Liver (tissue), 9 donors: Measurements from ENCODE around the gene HOXC10. TPM values are rescaled to one million over a fixed set of nuclear protein-coding genes. Genes with fewer than 3 reads are reported as not detected.

ENCODE experiments used
- DNase-seq: peaks from one replicate; pipeline ENCODE4 v3.0.0-alpha.2; 2017; ENCODE audit warnings: low spot score
- H3K27ac ChIP-seq, 2 donors: one replicate each; pipeline ENCODE4 v1.7.0; 2013; ENCODE audit warnings: inconsistent platforms in 2 of 2, low read length in 2 of 2, control low read depth in 1 of 2, low read depth in 1 of 2, mild to moderate bottlenecking in 1 of 2
- H3K27me3 ChIP-seq, 4 donors: one replicate each; pipeline versions ENCODE4 v1.6.1 to v1.7.0; 2013; ENCODE audit warnings: low read length in 3 of 4, inconsistent platforms in 1 of 4, mild to moderate bottlenecking in 1 of 4, moderate library complexity in 1 of 4; ENCODE audit not compliant: control insufficient read depth in 4 of 4, insufficient read depth in 4 of 4
- H3K36me3 ChIP-seq, 4 donors: one replicate each; pipeline versions ENCODE4 v1.6.1 to v1.7.0; 2013; ENCODE audit warnings: low read length in 3 of 4, mild to moderate bottlenecking in 3 of 4, low read depth in 1 of 4, moderate library complexity in 1 of 4; ENCODE audit not compliant: control insufficient read depth in 4 of 4, insufficient read depth in 3 of 4
- H3K4me1 ChIP-seq, 4 donors: one replicate each; pipeline versions ENCODE4 v1.6.1 to v1.7.0; 2013; ENCODE audit warnings: low read length in 3 of 4, mild to moderate bottlenecking in 3 of 4, moderate library complexity in 1 of 4; ENCODE audit not compliant: control insufficient read depth in 4 of 4, insufficient read depth in 4 of 4
- H3K4me3 ChIP-seq, 3 donors: one replicate each; pipeline versions ENCODE4 v1.6.1 to v1.7.0; 2013; ENCODE audit warnings: low read length in 3 of 3, control low read depth in 1 of 3, low read depth in 1 of 3, mild to moderate bottlenecking in 1 of 3
- H3K9ac ChIP-seq, 2 donors: one replicate each; pipeline ENCODE4 v1.7.0; 2013; ENCODE audit warnings: low read length in 2 of 2, mild to moderate bottlenecking in 2 of 2, moderate library complexity in 2 of 2, control low read depth in 1 of 2, low read depth in 1 of 2
- H3K9me3 ChIP-seq, 4 donors: one replicate each; pipeline versions ENCODE4 v1.6.1 to v1.7.0; 2013; ENCODE audit warnings: low read length in 3 of 4; ENCODE audit not compliant: control insufficient read depth in 4 of 4
- EGR1 ChIP-seq, 2 donors: IDR thresholded peaks; 2 replicates each; pipeline ENCODE4 v1.6.1; 2016 to 2018; ENCODE audit warnings: antibody characterized with exemption in 2 of 2, low read depth in 2 of 2
- FOXA1 ChIP-seq: IDR thresholded peaks from 2 replicates; pipeline ENCODE4 v1.6.1; 2016; ENCODE audit warnings: antibody characterized with exemption
- FOXA2 ChIP-seq: IDR thresholded peaks from 2 replicates; pipeline ENCODE4 v1.6.1; 2016; ENCODE audit warnings: antibody characterized with exemption
- HNF4A ChIP-seq, 2 donors: conservative IDR thresholded peaks; 2 replicates each; pipeline ENCODE4 v1.6.1; 2016; ENCODE audit warnings: antibody characterized with exemption in 2 of 2, mild to moderate bottlenecking in 2 of 2
- HNF4G ChIP-seq: IDR thresholded peaks from 2 replicates; pipeline ENCODE4 v1.6.1; 2016; ENCODE audit warnings: antibody characterized with exemption
- JUND ChIP-seq, 2 donors: IDR thresholded peaks; 2 replicates each; pipeline ENCODE4 v1.6.1; 2016; ENCODE audit warnings: antibody characterized with exemption in 2 of 2
- NR2F2 ChIP-seq: IDR thresholded peaks from 2 replicates; pipeline ENCODE4 v1.6.1; 2016; ENCODE audit warnings: antibody characterized with exemption
- RAD21 ChIP-seq, 2 donors: IDR thresholded peaks; 2 replicates each; pipeline ENCODE4 v1.6.1; 2016; ENCODE audit warnings: antibody characterized with exemption in 2 of 2, mild to moderate bottlenecking in 2 of 2
- RXRA ChIP-seq, 2 donors: IDR thresholded peaks; 2 replicates each; pipeline ENCODE4 v1.6.1; 2017 to 2018; ENCODE audit warnings: antibody characterized with exemption in 2 of 2, mild to moderate bottlenecking in 1 of 2
- SP1 ChIP-seq: IDR thresholded peaks from 2 replicates; pipeline ENCODE4 v1.6.1; 2018; ENCODE audit warnings: antibody characterized with exemption, mild to moderate bottlenecking
- TAF1 ChIP-seq: conservative IDR thresholded peaks from 2 replicates; pipeline ENCODE4 v1.6.1; 2016; ENCODE audit warnings: antibody characterized with exemption, mild to moderate bottlenecking
- YY1 ChIP-seq: IDR thresholded peaks from 2 replicates; pipeline ENCODE4 v1.6.1; 2016; ENCODE audit warnings: antibody characterized with exemption, mild to moderate bottlenecking
- WGBS: extraction: QIAGEN DNeasy Blood & Tissue Kit; methylation state at CpG from one replicate; pipeline ENCODE4 v1.1.7; 2013; 5-methylcytosine and 5-hydroxymethylcytosine counted together
- polyA plus RNA-seq, 2 donors: library from polyadenylated mRNA; stranded (reverse) in 1 of 2; unstranded in 1 of 2; fragments of 200-250 nt in 1 of 2; fragments of >200 nt in 1 of 2; fragmentation: Nextera tagmentation in 1 of 2; extraction: Ambion mirVana in 1 of 2; gene quantifications; one replicate each; pipeline versions ENCODE4 v1.2.1 to v1.2.3, GENCODE V29; 2013 to 2015
- total RNA-seq, 2 donors: library from RNA; depleted of rRNA; stranded (reverse); fragments of >200 nt; gene quantifications; one replicate each; pipeline ENCODE4 v1.2.3, GENCODE V29; 2014
- TF ChIP-seq, protein P1 (sequence below): IDR thresholded peaks from 2 replicates; pipeline ENCODE4 v1.6.1; 2016; ENCODE audit warnings: antibody characterized with exemption
- TF ChIP-seq, protein P2 (sequence below): IDR thresholded peaks from 2 replicates; pipeline ENCODE4 v1.6.1; 2016; ENCODE audit warnings: antibody characterized with exemption
- TF ChIP-seq, protein P3 (sequence below): IDR thresholded peaks from 2 replicates; pipeline ENCODE4 v1.6.1; 2016; ENCODE audit warnings: antibody characterized with exemption, mild to moderate bottlenecking
- TF ChIP-seq, protein P4 (sequence below): fragments of 150-350 bp; IDR thresholded peaks from 2 replicates; pipeline ENCODE4 v1.5.1; 2017; ENCODE audit warnings: improper control_type of control experiment, low read depth, low read length; ENCODE audit not compliant: missing input control
- donor health status: healthy.
- donor health status: healthy.
- donor health status: healthy.
- donor health status: healthy.
- donor health status: healthy.

HOXC10 gene
- total and polyA plus RNA-seq, 4 donors, result not detected

DNA sequence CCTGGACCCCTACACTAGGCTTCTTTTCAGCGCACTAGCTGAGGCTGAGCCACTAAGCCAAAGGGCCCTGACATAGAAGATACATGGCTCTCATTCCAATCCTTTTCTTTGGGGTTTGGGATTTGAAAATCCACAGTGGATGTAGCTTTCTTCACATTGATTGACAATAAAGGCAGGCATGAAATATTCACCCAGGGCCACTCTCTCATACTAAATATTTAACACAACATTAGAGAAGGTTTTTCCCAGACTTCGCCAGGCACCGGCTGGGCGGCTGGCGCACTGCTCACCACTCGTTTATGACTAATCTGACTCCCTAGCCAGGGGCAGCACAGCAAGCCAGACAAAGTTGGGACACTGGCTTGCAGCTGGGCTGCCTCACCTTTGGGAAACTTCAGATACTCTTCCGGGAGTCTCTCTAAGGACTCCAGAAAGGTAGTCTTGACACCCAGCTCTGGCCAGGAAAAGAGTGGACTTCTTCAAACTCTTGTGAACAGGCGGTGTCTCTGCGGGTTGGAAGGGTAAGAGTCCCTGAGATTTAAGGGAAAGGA is 12.7 kb upstream of the HOXC10 start:
- Histone ChIP-seq H3K4me1 (peaks cover 0 to 10% (median 4%) of the 10 kb centered on the region in 4 donors), H3K36me3 (no peaks in the 10 kb centered on the region), H3K27me3 (peaks cover 5 to 58% (median 35%) of the 10 kb centered on the region in 4 donors), H3K9me3 (no peaks in the 10 kb centered on the region), H3K4me3 (no peak overlapping the region), H3K9ac (no peak overlapping the region), H3K27ac (no peak overlapping the region)
- DNase-seq, result no peak
- 26% methylated on average over 9 of the region's 9 CpGs for WGBS
- TF ChIP-seq FOXA1 (no peak), JUND (IDR thresholded peaks at IDR 0.05) (no peak), SP1 (no peak), HNF4G (no peak)

DNA sequence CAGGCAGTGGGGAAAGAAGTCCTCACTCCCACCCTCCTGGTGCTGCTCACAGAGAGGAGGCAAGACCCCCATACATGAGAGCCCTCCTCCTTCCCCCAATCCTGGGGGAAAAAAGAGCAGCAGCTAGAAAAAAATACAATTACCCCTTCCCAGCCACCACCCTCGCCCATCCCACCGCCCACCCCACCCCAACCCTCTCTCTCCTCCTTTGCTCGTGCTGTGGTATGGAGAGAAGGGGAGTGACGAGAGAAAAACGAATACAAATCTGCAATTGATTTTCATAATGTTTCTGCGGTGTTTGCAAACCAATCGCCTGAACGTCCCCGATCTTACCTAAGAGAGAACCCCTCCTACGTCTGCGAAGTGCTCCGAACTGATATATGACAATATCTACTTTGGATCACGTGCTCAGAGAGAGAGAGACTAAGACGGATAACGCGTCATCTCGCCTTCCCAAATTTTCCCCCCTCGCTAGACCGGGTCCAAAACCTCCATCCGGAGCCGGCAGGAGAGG is 12.2 kb upstream of the HOXC10 start, which contains the start of gene HOXC11:
Gene HOXC11, plus strand, starts transcription at position 405 of the 514 bp plus-strand sequence. CDS start 116 bp downstream, outside the sequence.
- TF ChIP-seq NR2F2, result no peak
- TF ChIP-seq YY1, result no peak
- TF ChIP-seq RXRA (IDR thresholded peaks at IDR 0.05), result no peak
- TF ChIP-seq, protein P1, sequence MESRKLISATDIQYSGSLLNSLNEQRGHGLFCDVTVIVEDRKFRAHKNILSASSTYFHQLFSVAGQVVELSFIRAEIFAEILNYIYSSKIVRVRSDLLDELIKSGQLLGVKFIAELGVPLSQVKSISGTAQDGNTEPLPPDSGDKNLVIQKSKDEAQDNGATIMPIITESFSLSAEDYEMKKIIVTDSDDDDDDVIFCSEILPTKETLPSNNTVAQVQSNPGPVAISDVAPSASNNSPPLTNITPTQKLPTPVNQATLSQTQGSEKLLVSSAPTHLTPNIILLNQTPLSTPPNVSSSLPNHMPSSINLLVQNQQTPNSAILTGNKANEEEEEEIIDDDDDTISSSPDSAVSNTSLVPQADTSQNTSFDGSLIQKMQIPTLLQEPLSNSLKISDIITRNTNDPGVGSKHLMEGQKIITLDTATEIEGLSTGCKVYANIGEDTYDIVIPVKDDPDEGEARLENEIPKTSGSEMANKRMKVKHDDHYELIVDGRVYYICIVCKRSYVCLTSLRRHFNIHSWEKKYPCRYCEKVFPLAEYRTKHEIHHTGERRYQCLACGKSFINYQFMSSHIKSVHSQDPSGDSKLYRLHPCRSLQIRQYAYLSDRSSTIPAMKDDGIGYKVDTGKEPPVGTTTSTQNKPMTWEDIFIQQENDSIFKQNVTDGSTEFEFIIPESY, result no peak
- TF ChIP-seq, protein P2, sequence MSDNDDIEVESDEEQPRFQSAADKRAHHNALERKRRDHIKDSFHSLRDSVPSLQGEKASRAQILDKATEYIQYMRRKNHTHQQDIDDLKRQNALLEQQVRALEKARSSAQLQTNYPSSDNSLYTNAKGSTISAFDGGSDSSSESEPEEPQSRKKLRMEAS, result no peak
- no peak for TF ChIP-seq TAF1
- TF ChIP-seq RAD21 (IDR thresholded peaks at IDR 0.05), result no peak
- no peak for TF ChIP-seq HNF4G
- no peak for TF ChIP-seq HNF4A (conservative IDR thresholded peaks at IDR 0.05)
- no peak for TF ChIP-seq SP1
- no peak for TF ChIP-seq EGR1 (IDR thresholded peaks at IDR 0.05; ENCODE audit: low read depth in 2 of 2)
- Histone ChIP-seq H3K9me3 (no peaks in the 10 kb centered on the region), H3K9ac (no peak within 1 kb of the TSS), H3K36me3 (no peaks in the 10 kb centered on the region), H3K4me1 (peaks cover 0 to 10% (median 4%) of the 10 kb centered on the region in 4 donors), H3K4me3 (no peak within 1 kb of the TSS), H3K27ac (no peak within 1 kb of the TSS), H3K27me3 (peaks cover 5 to 52% (median 32%) of the 10 kb centered on the region in 4 donors)
- 11% methylated on average over 21 of the region's 21 CpGs for WGBS
- DNase-seq, result no peak

DNA sequence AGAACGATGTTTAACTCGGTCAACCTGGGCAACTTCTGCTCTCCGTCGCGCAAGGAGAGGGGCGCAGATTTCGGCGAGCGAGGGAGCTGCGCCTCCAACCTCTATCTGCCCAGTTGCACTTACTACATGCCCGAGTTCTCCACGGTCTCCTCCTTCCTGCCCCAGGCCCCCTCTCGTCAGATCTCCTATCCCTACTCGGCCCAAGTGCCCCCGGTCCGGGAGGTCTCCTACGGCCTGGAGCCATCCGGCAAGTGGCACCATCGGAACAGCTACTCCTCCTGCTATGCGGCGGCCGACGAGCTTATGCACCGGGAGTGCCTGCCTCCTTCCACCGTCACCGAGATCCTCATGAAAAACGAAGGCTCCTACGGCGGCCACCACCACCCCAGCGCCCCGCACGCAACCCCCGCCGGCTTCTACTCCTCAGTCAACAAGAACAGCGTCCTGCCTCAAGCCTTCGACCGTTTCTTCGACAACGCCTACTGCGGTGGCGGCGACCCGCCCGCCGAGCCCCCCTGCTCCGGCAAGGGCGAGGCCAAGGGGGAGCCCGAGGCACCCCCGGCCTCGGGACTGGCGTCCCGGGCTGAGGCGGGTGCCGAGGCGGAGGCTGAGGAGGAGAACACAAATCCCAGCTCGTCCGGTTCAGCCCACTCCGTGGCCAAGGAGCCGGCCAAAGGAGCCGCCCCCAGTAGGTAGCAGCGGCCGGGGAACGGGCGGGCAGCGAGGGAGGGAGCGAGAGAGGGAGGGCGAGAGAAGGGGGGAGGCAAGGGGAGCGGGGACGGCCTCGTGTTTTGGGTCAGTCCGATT is 11.5 kb upstream of the HOXC10 start:
- H3K9ac ChIP-seq, result no peak overlapping the region
- no peaks in the 10 kb centered on the region for H3K9me3 ChIP-seq
- no peaks in the 10 kb centered on the region for H3K36me3 ChIP-seq
- H3K27ac ChIP-seq, result no peak overlapping the region
- H3K27me3 ChIP-seq, result peaks cover 5 to 48% (median 30%) of the 10 kb centered on the region in 4 donors
- 7% methylated on average over 71 of the region's 71 CpGs for WGBS
- H3K4me3 ChIP-seq, result no peak overlapping the region
- DNase-seq, result no peak
- peaks cover 0 to 10% (median 4%) of the 10 kb centered on the region in 4 donors for H3K4me1 ChIP-seq
- no peak for TF ChIP-seq TAF1
- TF ChIP-seq RAD21 (IDR thresholded peaks at IDR 0.05), result no peak
- TF ChIP-seq YY1, result no peak
- TF ChIP-seq, protein P1, result no peak
- TF ChIP-seq FOXA1, result no peak
- no peak for TF ChIP-seq NR2F2
- TF ChIP-seq, protein P3, sequence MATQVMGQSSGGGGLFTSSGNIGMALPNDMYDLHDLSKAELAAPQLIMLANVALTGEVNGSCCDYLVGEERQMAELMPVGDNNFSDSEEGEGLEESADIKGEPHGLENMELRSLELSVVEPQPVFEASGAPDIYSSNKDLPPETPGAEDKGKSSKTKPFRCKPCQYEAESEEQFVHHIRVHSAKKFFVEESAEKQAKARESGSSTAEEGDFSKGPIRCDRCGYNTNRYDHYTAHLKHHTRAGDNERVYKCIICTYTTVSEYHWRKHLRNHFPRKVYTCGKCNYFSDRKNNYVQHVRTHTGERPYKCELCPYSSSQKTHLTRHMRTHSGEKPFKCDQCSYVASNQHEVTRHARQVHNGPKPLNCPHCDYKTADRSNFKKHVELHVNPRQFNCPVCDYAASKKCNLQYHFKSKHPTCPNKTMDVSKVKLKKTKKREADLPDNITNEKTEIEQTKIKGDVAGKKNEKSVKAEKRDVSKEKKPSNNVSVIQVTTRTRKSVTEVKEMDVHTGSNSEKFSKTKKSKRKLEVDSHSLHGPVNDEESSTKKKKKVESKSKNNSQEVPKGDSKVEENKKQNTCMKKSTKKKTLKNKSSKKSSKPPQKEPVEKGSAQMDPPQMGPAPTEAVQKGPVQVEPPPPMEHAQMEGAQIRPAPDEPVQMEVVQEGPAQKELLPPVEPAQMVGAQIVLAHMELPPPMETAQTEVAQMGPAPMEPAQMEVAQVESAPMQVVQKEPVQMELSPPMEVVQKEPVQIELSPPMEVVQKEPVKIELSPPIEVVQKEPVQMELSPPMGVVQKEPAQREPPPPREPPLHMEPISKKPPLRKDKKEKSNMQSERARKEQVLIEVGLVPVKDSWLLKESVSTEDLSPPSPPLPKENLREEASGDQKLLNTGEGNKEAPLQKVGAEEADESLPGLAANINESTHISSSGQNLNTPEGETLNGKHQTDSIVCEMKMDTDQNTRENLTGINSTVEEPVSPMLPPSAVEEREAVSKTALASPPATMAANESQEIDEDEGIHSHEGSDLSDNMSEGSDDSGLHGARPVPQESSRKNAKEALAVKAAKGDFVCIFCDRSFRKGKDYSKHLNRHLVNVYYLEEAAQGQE, result no peak
- no peak for TF ChIP-seq FOXA2
- TF ChIP-seq, protein P4, sequence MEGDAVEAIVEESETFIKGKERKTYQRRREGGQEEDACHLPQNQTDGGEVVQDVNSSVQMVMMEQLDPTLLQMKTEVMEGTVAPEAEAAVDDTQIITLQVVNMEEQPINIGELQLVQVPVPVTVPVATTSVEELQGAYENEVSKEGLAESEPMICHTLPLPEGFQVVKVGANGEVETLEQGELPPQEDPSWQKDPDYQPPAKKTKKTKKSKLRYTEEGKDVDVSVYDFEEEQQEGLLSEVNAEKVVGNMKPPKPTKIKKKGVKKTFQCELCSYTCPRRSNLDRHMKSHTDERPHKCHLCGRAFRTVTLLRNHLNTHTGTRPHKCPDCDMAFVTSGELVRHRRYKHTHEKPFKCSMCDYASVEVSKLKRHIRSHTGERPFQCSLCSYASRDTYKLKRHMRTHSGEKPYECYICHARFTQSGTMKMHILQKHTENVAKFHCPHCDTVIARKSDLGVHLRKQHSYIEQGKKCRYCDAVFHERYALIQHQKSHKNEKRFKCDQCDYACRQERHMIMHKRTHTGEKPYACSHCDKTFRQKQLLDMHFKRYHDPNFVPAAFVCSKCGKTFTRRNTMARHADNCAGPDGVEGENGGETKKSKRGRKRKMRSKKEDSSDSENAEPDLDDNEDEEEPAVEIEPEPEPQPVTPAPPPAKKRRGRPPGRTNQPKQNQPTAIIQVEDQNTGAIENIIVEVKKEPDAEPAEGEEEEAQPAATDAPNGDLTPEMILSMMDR, result no peak
